Progenitor cell of endocrine pancreas (in vitro differentiated cells): Measurements from ENCODE around the gene SOX6. TPM values are rescaled to one million over a fixed set of nuclear protein-coding genes. Genes with fewer than 3 reads are reported as not detected.
A peak's percentile ranks its signal among the peaks of the same experiment; 100 is the strongest.
"Not testable (repeated sequence)": the region's sequence is repeated elsewhere in the genome, so short reads cannot be mapped to it uniquely, and the experiment has no call there.

ENCODE experiments used
- DNase-seq: peaks from one replicate; pipeline ENCODE4 v3.0.0; 2021; ENCODE audit warnings: low spot score; ENCODE audit not compliant: unreplicated experiment
- H3K27ac Mint-ChIP-seq: 2 replicates; pipeline ENCODE4 v1.8.0; 2021; ENCODE audit warnings: mild to moderate bottlenecking, moderate library complexity, mixed read lengths
- H3K27me3 Mint-ChIP-seq: 2 replicates; pipeline ENCODE4 v1.8.0; 2021; ENCODE audit warnings: mixed read lengths
- H3K36me3 Mint-ChIP-seq: 2 replicates; pipeline ENCODE4 v1.8.0; 2022; ENCODE audit warnings: mixed read lengths; ENCODE audit not compliant: insufficient read depth
- H3K4me1 Mint-ChIP-seq: 2 replicates; pipeline ENCODE4 v1.8.0; 2021; ENCODE audit warnings: low read depth, mixed read lengths
- H3K4me3 Mint-ChIP-seq: 2 replicates; pipeline ENCODE4 v1.8.0; 2021; ENCODE audit warnings: low read depth, mild to moderate bottlenecking, moderate library complexity, mixed read lengths
- H3K9me3 Mint-ChIP-seq: 2 replicates; pipeline ENCODE4 v1.8.0; 2021; ENCODE audit warnings: low read depth, mixed read lengths
- total RNA-seq: library from RNA; stranded (reverse); gene quantifications from 2 replicates; pipeline ENCODE4 v1.2.1, GENCODE V29; 2021
- TF ChIP-seq, protein P1 (sequence below): fragments of 200-600 bp; sonication (generic); IDR thresholded peaks from one replicate; pipeline ENCODE4 v1.5.0; 2021; ENCODE audit warnings: antibody characterized with exemption, mild to moderate bottlenecking; ENCODE audit not compliant: unreplicated experiment

Gene SOX6
- total RNA-seq, 1 donor from 2014 or later, result 34.9 TPM

DNA sequence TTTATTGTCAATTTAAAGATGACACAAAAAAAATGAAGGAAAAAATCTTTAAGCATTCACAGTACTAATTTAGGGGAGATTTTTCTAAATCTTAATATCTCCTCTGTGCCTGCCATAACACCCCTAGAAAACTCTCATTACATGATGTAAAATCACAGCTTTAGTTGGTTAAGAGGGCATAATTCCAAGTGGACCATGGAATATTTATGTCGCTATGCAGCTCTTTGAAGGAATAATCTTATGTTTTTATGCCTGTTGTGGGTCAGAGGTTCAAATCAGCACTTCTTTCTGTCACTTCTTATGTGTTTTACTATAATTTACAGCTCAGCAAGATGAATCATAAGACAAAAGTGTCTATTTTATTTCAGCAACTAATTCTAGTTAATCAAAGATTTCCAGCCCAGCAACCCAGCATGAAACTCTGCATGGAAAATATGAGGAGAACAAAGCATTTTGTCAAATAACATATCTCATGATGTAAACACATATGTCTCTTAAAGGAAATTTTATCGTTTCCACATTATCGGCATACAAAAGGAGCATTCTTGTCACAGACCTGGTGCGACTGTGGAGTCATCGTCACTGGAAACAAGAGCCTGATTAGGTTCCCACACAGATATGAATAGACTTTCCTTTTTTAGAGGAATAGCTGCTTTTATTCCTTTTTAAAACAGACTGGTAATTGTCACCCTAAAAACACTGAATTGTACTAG, 274.8 kb downstream of the SOX6 start:
- H3K4me1 Mint-ChIP-seq, result peaks cover 18% of the 10 kb centered on the region
- no peak overlapping the region for H3K27ac Mint-ChIP-seq
- DNase-seq, result no peak
- peaks cover 6% of the 10 kb centered on the region for H3K36me3 Mint-ChIP-seq
- TF ChIP-seq, protein P1, sequence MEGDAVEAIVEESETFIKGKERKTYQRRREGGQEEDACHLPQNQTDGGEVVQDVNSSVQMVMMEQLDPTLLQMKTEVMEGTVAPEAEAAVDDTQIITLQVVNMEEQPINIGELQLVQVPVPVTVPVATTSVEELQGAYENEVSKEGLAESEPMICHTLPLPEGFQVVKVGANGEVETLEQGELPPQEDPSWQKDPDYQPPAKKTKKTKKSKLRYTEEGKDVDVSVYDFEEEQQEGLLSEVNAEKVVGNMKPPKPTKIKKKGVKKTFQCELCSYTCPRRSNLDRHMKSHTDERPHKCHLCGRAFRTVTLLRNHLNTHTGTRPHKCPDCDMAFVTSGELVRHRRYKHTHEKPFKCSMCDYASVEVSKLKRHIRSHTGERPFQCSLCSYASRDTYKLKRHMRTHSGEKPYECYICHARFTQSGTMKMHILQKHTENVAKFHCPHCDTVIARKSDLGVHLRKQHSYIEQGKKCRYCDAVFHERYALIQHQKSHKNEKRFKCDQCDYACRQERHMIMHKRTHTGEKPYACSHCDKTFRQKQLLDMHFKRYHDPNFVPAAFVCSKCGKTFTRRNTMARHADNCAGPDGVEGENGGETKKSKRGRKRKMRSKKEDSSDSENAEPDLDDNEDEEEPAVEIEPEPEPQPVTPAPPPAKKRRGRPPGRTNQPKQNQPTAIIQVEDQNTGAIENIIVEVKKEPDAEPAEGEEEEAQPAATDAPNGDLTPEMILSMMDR, result no peak
- H3K9me3 Mint-ChIP-seq, result peaks cover 4% of the 10 kb centered on the region
- no peak overlapping the region for H3K4me3 Mint-ChIP-seq
- H3K27me3 Mint-ChIP-seq, result peaks cover 4% of the 10 kb centered on the region

DNA sequence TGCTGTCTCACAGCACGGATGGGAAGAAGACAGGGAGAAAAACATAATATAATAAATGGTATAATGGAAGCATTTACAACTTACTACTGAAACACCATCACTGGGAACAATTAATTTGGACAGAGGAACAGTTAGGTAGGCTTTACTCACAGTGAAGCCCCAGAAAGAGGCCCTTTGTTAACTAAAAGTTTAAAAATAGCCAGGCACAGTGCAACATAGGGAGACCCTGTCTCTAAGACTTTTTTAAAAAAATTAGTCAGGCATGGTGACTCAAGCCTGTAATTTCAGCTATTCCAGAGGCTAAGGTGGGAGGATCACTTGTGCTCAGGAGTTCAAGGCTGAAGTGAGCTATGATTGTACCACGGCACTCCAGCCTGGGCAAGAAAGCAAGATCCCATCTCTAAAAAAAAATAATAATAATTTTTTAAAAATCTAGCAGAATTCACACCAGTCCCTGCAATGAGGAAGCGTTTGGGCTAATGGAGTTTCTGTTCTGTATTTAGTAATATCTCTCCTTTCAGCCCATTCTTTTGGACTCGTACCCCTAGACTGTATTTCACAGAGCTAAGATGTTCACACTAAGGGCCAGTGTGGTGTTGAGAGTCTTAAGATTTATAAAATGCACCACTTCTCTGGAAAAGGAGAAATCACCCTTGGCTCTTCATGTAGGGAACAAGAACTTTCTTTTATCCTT, 275.5 kb downstream of the SOX6 start:
- DNase-seq, result no peak
- H3K4me1 Mint-ChIP-seq, result peaks cover 18% of the 10 kb centered on the region
- H3K27me3 Mint-ChIP-seq, result no peaks in the 10 kb centered on the region
- TF ChIP-seq, protein P1, result no peak
- H3K36me3 Mint-ChIP-seq, result peaks cover 8% of the 10 kb centered on the region
- H3K9me3 Mint-ChIP-seq, result peaks cover 7% of the 10 kb centered on the region
- H3K27ac Mint-ChIP-seq, result no peak overlapping the region
- H3K4me3 Mint-ChIP-seq, result no peak overlapping the region

DNA sequence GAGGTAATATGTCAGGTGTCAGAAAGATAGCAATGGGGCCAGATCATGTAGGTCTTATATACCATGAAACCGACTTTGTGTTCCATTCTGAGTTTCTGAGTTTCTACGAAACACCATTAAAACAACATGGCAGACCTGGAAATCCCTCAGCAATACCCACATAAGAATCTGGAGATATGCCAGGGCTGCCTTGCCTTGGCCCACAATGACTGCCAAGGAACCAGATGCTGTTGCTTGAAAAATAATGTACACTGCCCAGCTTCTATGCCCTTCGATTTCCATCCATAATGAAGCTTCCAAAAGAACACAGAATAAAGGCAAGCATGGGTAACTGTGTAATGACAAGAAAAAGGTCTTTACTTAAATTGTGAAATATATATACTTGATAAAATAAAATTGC, 277.4 kb downstream of the SOX6 start:
- Mint-ChIP-seq H3K27ac (no peak overlapping the region), H3K27me3 (no peaks in the 10 kb centered on the region), H3K9me3 (peaks cover 20% of the 10 kb centered on the region), H3K36me3 (peaks cover 19% of the 10 kb centered on the region), H3K4me1 (peaks cover 18% of the 10 kb centered on the region), H3K4me3 (no peak overlapping the region)
- DNase-seq, result no peak
- TF ChIP-seq, protein P1, result no peak

DNA sequence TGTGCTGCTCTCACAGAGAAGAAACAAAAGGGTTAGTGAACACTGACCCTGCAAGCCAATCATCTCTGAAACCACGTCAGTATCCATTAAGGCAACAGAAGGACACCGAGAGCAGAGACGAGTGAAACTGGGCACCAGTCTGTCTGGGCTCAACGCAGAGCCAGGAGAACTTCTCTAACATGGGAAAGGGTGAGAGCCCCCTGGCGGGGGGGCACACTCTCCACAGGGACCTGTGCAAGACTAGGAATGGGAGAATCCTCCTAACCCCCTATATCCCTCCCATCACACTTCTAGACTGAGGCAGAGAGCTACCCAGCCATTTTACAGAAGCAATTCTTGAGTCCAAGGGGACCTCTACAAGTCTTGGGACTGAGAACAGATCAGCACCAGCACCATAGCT, 285.8 kb downstream of the SOX6 start:
- H3K4me1 Mint-ChIP-seq, result no peaks in the 10 kb centered on the region
- no peaks in the 10 kb centered on the region for H3K27me3 Mint-ChIP-seq
- H3K9me3 Mint-ChIP-seq, result peaks cover 23% of the 10 kb centered on the region
- H3K27ac Mint-ChIP-seq, result peak overlapping the region; percentile 22
- H3K36me3 Mint-ChIP-seq, result peaks cover 24% of the 10 kb centered on the region
- H3K4me3 Mint-ChIP-seq, result no peak overlapping the region
- DNase-seq, result no peak
- TF ChIP-seq, protein P1, result no peak

DNA sequence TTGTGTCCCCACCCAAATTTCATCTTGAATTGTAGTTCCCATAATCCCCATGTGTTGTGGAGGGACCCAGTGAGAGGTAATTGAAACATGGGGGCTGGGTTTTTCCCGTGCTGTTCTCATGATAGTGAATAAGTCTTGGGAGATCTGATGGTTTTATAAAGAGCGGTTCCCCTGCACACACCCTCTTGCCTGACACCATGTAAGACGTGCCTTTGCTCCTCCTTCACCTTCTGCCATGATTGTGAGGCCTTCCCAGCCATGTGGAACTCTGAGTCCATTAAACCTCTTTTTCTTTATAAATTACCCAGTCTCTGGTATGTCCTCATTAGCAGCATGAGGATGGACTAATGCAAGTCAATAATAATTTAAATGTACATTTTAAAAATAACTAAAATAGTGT, 289.1 kb downstream of the SOX6 start:
- H3K4me1 Mint-ChIP-seq, H3K27me3 Mint-ChIP-seq, H3K9me3 Mint-ChIP-seq, H3K27ac Mint-ChIP-seq, H3K4me3 Mint-ChIP-seq, H3K36me3 Mint-ChIP-seq, DNase-seq: not testable (repeated sequence)
